HG02798 (cell line): ENCODE data around the gene RNF224.

Source experiments
- ATAC-seq: cut with Tn5 transposase; IDR thresholded peaks from one replicate; pipeline ENCODE4 v1.9.1; 2021; ENCODE audit warnings: mild to moderate bottlenecking; ENCODE audit not compliant: unreplicated experiment, poor library complexity

Gene RNF224

GRCh38 chr9:137269231-137269772, 42.0 kb downstream of the RNF224 start:
- peak; percentile 38 for ATAC-seq

DNA sequence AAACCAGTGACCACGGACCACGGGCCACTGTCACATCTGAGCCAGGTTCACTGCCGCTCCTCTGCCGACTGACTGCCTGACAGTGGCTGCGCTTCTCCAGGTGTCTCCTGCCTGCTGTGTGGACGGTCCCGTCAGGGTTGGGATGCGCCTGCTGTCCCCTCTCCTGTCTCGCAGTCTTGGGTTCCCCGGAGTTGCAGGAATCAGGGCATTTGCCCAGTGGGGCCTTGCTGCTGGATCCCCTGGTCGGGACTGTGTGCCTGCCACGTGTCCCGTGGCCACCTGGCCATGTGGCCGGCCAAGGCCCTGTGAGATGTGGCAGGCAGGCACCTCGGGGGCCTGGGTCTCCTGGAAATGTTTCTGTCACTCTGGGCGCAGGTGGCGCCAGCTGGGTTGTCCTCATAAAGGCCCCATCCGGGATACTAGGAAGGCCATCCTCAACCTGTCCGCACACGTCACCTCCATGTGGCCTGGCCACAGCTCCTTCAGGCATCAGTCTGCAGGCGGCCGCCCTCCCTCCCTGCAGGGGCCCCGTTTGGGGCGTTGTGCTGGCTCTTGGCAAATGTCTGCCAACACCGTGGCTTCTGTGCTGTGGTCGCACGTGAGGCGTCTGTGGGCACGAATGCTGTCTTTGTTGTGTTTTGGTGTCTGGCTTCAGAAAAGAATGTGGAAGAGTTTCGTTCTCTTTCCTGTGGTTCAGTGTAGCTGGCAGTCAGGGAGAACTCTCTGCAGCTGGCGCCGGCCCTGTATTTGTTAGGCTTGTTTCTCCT, 43.8 kb downstream of the RNF224 start:
- ATAC-seq, result no peak

- ATAC-seq, result no peak
Observed at GRCh38 chr9:137271696-137272076, 44.4 kb downstream of the RNF224 start.

- no peak for ATAC-seq
Observed at GRCh38 chr9:137272241-137273094, 45.2 kb downstream of the RNF224 start.

DNA sequence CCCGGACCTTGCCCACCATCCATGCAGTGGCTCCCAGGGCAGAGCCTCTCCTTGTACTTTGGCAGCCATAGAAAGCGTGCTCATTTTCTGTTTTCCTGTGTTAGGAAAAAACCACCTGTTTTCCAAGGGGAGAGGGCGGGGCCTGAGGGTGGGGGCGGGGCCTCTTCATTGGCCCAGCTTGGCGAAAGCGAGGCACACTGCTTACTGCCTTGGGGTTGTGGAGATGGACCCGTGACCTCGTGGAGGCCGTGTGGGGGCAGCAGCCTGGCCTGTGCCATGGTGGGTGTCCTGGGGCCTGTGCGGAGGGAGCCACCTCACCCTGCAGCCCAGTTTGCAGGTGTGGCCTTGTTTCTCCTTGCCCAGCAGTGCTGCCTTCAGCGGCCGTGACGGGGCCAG, 45.8 kb downstream of the RNF224 start:
- ATAC-seq, result no peak

DNA sequence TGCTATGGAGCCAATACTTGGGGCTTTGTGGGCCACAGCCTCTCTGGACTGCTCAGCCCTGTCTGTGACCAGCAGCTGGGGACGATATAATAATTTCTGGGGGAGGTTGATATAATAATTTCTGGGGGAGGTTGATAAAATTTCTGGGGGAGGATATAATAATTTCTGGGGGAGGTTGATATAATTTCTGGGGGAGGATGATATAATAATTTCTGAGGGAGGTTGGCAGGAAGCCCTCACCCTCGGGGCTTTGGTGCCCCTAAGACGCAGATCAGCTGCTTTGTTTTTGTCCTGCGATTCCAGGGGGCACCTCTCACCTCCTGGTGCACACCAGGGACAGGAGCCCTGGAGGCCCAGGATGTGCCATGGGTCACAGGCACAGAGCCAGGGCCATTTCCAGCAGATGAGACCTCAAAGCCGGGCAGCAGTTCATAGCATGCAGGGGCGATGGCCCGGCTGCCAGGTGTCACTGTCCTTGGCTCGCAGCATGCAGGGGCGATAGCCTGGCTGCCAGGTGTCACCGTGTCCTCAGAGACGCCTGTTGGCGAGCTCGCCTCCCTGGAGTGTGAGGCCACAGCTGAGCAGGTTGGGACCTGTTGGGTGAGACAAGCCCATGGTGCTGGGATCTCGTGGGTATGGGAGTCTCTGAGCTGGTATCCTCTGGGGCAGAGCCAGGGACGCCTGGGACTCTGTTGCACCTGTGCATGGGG, 46.5 kb downstream of the RNF224 start:
- ATAC-seq, result no peak

DNA sequence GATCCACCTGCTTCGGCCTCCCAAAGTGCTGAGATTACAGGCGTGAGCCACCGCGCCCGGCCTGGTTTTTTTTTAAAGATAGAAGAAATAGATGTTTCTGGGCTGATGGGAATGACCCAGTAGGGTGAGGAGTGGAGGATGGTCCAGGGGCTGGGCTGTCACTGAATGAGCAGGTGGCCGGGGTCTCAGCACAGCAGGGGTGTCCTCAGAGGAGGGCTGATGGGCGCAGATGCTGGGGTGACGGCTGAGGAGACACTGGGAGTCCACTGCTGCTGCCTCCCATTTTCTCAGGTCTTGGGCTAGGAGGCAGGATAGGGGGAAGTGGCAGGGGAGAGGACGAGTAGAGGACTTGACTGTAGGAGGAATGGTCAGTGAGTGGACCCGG, 47.9 kb downstream of the RNF224 start:
- no peak for ATAC-seq

DNA sequence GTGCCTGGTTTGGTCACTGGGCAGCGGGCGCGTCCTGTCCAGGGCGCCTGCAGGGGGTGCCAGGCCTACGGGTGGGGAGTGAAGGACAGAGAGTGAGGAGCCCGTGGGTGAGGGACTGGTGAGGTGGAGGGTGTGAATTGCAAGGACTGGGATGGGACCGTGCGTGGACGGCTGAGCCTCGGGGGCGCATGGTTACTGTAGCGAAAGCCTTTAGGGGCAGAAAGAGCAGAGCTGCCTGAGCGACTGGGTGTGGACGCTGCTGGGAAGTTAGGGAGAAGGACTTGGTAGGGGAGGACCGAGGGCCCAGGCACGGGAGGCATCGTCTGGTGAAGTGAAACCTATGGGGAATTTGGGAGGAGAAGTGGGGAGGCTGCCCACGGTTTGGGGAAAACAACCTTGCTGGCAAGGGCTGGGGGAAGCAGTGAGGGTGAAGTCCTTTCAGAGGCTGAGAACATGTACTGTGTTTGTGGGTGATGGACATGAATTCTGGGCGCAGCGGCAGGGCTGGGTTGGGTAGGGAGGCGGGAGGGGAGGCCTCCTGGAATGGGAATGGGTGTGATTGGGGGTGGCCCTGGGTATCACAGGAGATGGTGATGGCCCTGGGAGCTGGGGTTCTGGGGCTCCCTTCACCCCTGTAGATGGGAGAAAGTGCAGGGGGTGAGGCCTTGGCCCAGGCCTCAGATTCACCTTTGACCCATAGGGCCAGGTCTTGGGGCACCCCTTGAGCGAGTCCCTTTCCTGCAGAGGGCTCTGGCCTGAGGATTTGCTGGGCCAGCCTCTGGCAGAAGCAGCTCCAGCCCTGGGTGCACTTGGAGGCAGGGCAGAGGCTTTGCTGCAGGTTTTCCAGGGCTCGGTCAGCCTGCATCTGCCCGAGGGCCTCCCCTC, 48.5 kb downstream of the RNF224 start:
- ATAC-seq, result no peak

DNA sequence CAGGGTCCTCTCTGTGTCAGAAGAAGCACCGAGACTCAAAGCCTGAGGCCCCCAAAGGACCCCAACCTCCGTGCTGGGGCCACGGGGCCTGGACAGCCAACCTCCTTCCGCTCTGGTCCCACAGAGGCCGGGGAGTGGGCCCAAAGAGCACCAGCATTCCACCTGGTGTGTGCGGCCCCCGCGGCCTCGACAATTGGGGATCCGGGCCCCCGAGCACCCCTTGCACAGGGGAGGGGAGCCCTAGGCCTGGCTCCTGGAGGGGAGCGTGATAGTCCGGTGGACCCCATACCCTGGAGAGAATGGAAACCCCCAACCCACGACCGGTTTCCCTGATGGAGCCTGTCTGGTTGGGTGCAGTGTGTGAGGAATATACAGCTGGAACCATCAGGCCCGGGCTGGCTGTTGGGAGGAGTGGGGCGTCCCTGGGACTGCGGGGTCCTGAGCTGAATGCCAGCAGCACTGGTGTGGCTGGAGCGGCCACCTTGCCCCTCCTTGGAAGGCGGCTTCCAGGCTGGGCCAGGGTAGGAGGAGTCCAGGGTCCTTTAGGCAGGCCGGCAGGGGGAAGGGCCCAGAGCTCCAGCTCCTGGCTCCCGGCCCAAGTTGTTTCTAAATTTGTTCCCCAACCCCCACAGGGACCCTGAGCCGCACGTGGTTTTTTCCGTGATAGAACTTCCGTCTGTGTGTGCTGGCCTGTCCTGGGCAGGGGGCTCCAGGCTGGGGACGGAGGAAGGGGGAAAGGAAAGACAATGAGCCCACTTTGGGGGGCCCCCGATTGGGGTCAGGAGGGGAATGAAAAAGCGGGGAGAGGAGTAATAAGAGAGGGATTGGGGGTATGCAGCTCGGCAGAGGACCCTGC, 49.4 kb downstream of the RNF224 start:
- ATAC-seq, result no peak

DNA sequence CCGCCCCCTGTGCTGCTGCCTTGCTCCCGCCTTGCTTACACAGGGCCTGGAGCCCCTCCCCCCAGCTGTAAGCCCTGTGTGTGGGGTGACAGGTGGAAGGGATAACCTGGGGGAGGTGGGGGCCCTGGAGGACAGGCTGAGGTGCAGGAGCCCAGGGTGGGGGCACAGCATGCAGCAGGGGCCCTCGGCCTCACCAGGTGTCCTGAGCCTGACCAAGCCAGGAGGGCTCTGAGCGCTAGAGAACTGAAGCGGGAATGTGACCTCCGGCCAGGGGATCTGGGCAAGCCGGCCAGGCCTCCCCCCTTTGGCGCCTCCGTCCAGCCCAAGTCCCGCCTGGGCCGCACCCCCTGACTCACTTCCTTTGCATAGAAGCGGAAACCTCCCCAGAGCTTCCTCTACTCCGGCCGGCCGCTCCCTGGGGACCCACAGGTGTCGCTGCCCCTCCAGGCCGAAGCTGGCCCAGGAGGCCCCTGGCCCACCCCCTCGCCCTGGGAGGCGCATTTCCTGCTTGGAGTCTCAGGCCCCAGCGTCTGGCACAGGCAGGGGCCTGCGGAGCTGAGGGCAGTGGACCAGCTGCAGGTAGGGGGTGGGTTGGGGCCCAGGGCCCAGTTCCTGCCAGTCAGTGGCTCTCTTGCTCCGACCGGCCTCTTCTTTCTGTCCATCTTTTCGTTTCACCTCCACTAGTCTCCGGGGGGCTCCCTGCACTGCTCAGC, 50.2 kb downstream of the RNF224 start, which contains the start of gene TOR4A:
TOR4A (plus strand) TSS at position 398 of the 713 bp plus-strand sequence. CDS start 964 bp downstream, outside the sequence.
- ATAC-seq, result peak; percentile 64

GRCh38 chr9:137278061-137278701, 50.9 kb downstream of the RNF224 start:
- no peak for ATAC-seq
